Ovary (tissue), 9 donors: ENCODE measurements around the gene ARHGAP8. TPM values are rescaled to one million over a fixed set of nuclear protein-coding genes. Genes with fewer than 3 reads are reported as not detected.

Experiments used
- DNase-seq, 5 donors: peaks; one replicate each; pipeline ENCODE4 v3.0.0-alpha.2; 2019 to 2020
- H3K27ac ChIP-seq, 2 donors: fragments of 200-600 bp; one replicate each; pipeline versions ENCODE4 v1.5.1 to v1.8.0; 2019 to 2022
- H3K27me3 ChIP-seq: fragments of 200-600 bp; one replicate; pipeline ENCODE4 v1.8.0; 2022
- H3K36me3 ChIP-seq: fragments of 200-600 bp; sonication (generic); one replicate; pipeline ENCODE4 v1.5.1; 2019
- H3K4me1 ChIP-seq: one replicate; pipeline ENCODE4 v1.8.1; 2013; ENCODE audit warnings: mild to moderate bottlenecking, moderate library complexity; ENCODE audit not compliant: insufficient read depth
- H3K4me3 ChIP-seq: fragments of 200-600 bp; sonication (generic); one replicate; pipeline ENCODE4 v1.5.1; 2017
- H3K9me3 ChIP-seq, 2 donors: fragments of 200-600 bp in 1 of 2; sonication (generic) in 1 of 2; one replicate each; pipeline versions ENCODE4 v1.5.1 to v1.8.1; 2013 to 2019; ENCODE audit warnings: mild to moderate bottlenecking in 1 of 2, moderate library complexity in 1 of 2
- EP300 ChIP-seq: sonication (generic); formaldehyde crosslinking; IDR thresholded peaks from one replicate; pipeline ENCODE4 v1.6.1; 2017; ENCODE audit warnings: antibody characterized with exemption
- POLR2A ChIP-seq: fragments of 450-650 bp; IDR thresholded peaks from one replicate; pipeline ENCODE4 v1.6.1; 2017; ENCODE audit warnings: antibody characterized with exemption, mild to moderate bottlenecking, moderate library complexity
- WGBS, 3 donors: extraction: QIAGEN DNeasy Blood & Tissue Kit in 1 of 3; methylation state at CpG; one replicate each; pipeline versions ENCODE4 v1.1.5 to v1.1.7; 2013 to 2017; 5-methylcytosine and 5-hydroxymethylcytosine counted together
- intact Hi-C, 4 donors: fragments of 100-400 bp; cut with DNase I; formaldehyde crosslinking; loops; one replicate each; pipeline versions ENCODE4 v1.11.0 to v1.15.1; 2022 to 2023
- polyA plus RNA-seq, 2 donors: library from polyadenylated mRNA; stranded (reverse); fragments of 200-250 nt in 1 of 2; fragments of 350-450 nt in 1 of 2; fragmentation: Illumina TruSeq in 1 of 2; extraction: RNeasy Lipid Tissue Mini Kit (QIAGEN cat#74804) in 1 of 2; gene quantifications; one replicate each; pipeline ENCODE4 v1.2.3, GENCODE V29; 2013 to 2014
- total RNA-seq, 7 donors: library from RNA; depleted of rRNA in 2 of 7; stranded (reverse); fragments of >200 nt in 2 of 7; fragmentation: NEBNext Ultra II Directional in 3 of 7; extraction: Animal tissue kit (Norgen Biotek cat#: 25700) in 3 of 7; gene quantifications; one replicate each; pipeline versions ENCODE4 v1.1.0 to v1.2.4, GENCODE V29; 2016 to 2023
- TF ChIP-seq, protein P1 (sequence below), 3 donors: fragments of 450-650 bp in 2 of 3; fragments of 200-600 bp in 1 of 3; IDR thresholded peaks; one replicate each; pipeline versions ENCODE4 v1.5.1 to v1.8.0; 2016 to 2022; ENCODE audit warnings: antibody characterized with exemption in 3 of 3, mild to moderate bottlenecking in 1 of 3
- donor health status: DM: no; HTN: no; CAD: no; lungs with moderate emphysema.
- donor health status: DM: no; HTN: no; CAD: no.
- donor health status: Bipolar disorder and iron deficiency.
- donor health status: DM: yes; HTN: yes; CAD: no.
- donor health status: DM: no; HTN: no; CAD: no.
- donor health status: DM: yes; HTN: yes; CAD: no.

ARHGAP8 gene
- total and polyA plus RNA-seq, 9 donors = 0.45 to 23.8 (median 2.1) TPM

DNA sequence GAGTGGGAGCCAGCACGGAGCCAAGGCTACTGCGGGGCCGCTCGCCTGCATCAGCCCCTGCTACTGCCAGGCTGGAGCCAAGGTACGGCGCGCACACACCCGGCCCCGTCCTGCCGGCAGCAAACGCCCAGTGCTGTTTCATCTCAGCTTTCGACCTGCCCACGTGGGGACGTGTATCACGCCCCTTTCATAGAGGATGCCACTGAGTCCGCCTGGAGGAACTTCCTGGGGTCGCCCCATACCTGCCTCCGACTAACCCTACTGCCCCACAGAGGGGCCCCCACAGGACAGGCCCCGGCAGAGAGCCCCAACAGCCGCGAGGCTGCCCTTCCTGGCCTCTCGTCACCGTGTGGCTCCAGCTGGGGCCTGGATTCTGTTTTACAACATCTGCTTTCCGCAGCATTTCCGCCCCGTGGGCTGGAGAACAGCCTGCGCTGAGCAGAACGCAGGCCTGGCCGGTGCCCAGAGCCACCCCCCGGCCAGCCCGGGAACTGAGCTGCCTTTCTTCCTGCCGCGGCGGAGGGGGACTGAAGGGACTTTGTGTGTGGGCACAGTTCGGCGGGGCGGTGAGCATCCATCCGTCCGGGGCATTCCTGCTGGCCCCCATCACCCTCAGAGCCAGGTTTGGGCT is 22.9 kb upstream of the ARHGAP8 start:
- TF ChIP-seq, protein P1, sequence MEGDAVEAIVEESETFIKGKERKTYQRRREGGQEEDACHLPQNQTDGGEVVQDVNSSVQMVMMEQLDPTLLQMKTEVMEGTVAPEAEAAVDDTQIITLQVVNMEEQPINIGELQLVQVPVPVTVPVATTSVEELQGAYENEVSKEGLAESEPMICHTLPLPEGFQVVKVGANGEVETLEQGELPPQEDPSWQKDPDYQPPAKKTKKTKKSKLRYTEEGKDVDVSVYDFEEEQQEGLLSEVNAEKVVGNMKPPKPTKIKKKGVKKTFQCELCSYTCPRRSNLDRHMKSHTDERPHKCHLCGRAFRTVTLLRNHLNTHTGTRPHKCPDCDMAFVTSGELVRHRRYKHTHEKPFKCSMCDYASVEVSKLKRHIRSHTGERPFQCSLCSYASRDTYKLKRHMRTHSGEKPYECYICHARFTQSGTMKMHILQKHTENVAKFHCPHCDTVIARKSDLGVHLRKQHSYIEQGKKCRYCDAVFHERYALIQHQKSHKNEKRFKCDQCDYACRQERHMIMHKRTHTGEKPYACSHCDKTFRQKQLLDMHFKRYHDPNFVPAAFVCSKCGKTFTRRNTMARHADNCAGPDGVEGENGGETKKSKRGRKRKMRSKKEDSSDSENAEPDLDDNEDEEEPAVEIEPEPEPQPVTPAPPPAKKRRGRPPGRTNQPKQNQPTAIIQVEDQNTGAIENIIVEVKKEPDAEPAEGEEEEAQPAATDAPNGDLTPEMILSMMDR (IDR thresholded peaks at IDR 0.05) = peak in 2 of 3 donors; percentile 31 to 38
- no peak for TF ChIP-seq POLR2A
- DNase-seq = peak; percentile 75 to 87 (median 76)
- WGBS, 3 donors = 4% methylated on average over 33 to 39 of the region's 39 CpGs
- H3K4me3 ChIP-seq = no peak overlapping the region
- no peaks in the 10 kb centered on the region for H3K9me3 ChIP-seq
- no peaks in the 10 kb centered on the region for H3K36me3 ChIP-seq
- peak overlapping the region; percentile 43 to 66 for H3K27ac ChIP-seq
- H3K27me3 ChIP-seq = no peaks in the 10 kb centered on the region
- peaks cover 9% of the 10 kb centered on the region for H3K4me1 ChIP-seq
- intact Hi-C loops = loop anchor here in 1 of 4 donors (2.0 kb wide), 1 partner anchor 29 kb away; no protein-coding TSS in a partner anchor

DNA sequence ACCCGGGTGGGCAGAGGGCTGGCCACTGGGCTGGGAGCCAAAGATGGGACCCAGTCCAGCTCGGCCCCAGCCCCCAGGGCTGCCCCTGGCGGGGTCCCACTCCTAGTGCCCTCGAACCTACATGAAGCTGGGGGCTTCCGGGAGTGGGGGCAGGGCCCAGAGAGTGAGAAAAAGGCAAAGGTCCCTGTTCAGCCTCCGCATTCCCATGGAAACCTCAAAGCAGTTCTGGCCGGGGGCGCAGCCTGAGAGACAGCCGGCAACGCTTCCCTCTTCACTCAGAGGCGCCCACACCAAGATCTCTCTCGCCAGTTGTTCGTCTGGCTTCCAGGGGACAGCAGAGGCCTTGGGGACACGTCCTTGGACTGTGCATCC is 22.4 kb upstream of the ARHGAP8 start:
- no peak for DNase-seq
- Histone ChIP-seq H3K9me3 (no peaks in the 10 kb centered on the region), H3K4me3 (no peak overlapping the region), H3K36me3 (no peaks in the 10 kb centered on the region), H3K27ac (peak overlapping the region; percentile 43 to 66), H3K4me1 (peaks cover 9% of the 10 kb centered on the region), H3K27me3 (no peaks in the 10 kb centered on the region)
- whole genome bisulfite sequencing, 3 donors = 9 to 10% (median 9%) methylated on average over 13 to 14 of the region's 14 CpGs
- intact Hi-C loops = no loop called here
- TF ChIP-seq EP300 (no peak), POLR2A (no peak)

DNA sequence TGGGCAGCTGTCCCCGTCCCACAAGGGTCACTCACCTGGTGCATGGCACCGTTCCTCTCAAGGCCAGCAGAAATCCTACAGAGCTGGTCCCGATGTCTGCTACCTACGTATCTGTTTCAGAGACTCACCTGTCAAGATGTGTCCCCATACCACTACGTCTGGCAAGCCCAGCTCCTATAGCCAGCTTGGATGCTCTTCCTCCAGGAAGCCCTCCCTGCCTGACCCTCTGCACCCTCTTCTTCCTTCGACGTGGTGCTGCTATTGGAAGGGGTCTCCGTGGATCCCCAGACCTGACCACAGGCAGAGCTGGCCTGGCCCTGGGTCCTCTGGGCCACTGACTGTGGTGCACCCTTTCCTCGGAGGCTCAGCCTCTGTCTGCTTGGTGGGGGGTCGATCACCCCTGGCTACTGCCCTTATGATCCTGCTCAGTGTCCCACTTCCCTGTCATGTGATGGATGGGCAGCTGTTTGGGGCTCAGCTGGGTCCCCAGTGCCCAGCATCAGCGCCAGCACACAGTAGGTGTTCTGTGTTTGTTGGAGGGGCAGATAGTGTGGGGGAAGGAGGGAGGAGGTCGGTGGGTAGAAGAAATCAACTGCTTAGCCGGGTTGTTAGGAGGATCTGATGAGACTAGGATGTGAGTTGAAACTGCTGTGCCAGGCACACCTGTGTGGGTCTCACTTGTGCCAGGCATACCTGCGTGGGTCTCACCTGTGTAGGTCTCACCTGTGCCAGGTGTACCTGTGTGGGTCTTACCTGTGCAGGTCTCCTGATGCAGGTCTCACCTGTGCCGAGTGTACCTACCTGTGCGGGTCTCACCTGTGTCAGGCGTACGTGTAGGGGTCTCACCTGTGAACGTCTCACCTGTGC is 21.7 kb upstream of the ARHGAP8 start:
- Histone ChIP-seq H3K9me3 (no peaks in the 10 kb centered on the region), H3K4me3 (no peak overlapping the region), H3K27me3 (no peaks in the 10 kb centered on the region), H3K27ac (peak overlapping the region; percentile 43 to 66), H3K36me3 (no peaks in the 10 kb centered on the region), H3K4me1 (peaks cover 9% of the 10 kb centered on the region)
- intact Hi-C loops = no loop called here
- 69 to 79% (median 77%) methylated on average over 19 of the region's 19 CpGs for WGBS, 3 donors
- DNase-seq = peak in 1 of 5 donors; percentile 9
- TF ChIP-seq, protein P1 (IDR thresholded peaks at IDR 0.05) = no peak
- TF ChIP-seq POLR2A (no peak), EP300 (no peak)

DNA sequence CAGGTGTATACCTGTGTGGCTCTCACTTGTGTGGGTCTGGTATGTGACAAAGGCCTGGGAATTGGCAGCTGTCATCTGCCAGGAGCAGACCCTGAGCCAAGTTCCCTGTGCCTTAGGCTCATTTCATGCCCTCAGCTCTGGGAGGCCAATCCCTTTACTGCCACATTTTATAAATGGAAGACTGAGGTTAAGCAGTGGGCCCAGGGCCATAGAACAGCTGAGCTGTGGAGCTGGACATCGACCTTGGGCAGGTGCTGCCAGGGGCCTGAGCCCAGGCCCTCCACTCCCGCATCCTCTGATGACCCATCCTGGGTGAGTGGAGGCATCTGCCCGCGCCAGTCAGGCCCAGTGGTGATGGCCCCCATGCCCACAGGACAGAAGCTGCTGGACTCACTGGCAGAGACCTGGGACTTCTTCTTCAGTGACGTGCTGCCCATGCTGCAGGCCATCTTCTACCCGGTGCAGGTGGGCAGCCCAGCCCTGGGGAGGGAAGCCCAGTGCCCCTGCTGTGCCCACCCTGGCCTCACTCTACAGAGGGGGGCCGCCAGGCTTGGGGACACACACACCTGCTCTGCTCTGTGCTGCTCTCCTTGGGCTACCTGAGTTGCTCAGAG is 20.9 kb upstream of the ARHGAP8 start:
- Histone ChIP-seq H3K36me3 (no peaks in the 10 kb centered on the region), H3K27ac (no peak overlapping the region), H3K9me3 (no peaks in the 10 kb centered on the region), H3K27me3 (no peaks in the 10 kb centered on the region), H3K4me1 (peaks cover 9% of the 10 kb centered on the region), H3K4me3 (no peak overlapping the region)
- no peak for DNase-seq
- intact Hi-C loops = no loop called here
- 81 to 89% (median 84%) methylated on average over 7 of the region's 7 CpGs for WGBS, 3 donors
- TF ChIP-seq EP300 (no peak), POLR2A (no peak)
- TF ChIP-seq, protein P1 (IDR thresholded peaks at IDR 0.05) = no peak
